GM21576 (cell line): Measurements from ENCODE around the gene GRIK3.

ENCODE experiments used
- ATAC-seq: cut with Tn5 transposase; IDR thresholded peaks from one replicate; pipeline ENCODE4 v1.9.1; 2021; ENCODE audit warnings: mild to moderate bottlenecking, moderate library complexity; ENCODE audit not compliant: unreplicated experiment

Gene GRIK3

GRCh38 chr1:36859926-36860325 lies 174.4 kb downstream of the GRIK3 start:
- ATAC-seq = no peak

DNA sequence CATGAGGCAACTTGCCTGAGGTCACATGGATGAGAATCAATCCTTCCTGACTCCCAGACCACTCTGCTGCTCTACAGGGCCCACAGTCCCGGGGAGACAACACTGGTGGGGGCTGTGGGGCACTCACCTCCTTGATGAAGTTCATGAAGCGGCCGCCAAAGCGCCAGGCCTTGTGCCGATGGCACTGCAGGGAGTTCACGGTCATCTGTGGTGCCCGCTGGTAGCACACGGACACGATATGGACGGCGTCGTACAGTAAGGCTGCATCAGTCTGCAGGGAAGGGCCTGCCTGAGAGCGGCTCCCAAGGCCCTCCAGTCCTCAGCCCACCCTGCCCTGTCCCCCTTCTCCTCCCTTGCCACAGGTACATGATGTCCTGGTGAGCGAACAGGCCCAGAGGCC lies 175.3 kb downstream of the GRIK3 start:
- no peak for ATAC-seq

DNA sequence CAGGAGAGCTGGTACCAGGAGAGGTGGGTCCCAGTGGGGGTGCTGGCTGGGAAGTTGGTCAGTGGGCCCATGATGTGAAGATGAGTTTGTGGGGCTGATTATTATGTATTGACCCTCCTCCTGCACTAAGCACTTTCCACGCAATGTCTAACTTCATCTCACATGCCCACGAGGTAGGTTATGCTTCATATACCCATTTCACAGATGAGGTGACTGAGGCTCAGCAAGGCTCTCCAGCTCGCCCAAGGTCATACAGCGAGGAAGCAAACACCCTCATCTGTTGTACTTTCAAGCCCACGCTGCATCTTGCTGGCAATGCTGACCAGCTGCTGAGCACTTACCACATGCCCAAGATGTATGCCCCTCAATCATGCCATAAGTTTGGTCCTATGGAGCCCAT lies 175.8 kb downstream of the GRIK3 start:
- ATAC-seq = no peak

DNA sequence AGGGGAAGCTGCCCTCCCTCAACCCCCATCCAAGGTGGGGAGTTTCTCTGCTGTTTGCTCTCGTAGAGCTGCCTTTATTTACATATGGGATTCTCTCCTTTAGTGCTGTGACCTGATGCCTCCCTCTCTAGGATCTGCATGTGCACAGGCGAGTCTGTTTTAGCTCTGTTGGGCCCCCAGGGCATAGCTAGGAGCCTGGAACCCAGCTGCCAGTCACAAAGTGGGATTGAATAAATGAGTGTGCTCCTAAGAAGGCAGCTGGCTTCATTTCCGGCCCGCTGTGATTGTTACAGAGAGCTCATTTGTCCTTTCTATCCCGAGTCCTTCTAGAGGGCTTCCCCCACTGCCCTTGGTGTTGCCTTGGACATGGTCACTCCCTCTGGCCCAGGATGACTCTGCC lies 176.6 kb downstream of the GRIK3 start:
- ATAC-seq = no peak

DNA sequence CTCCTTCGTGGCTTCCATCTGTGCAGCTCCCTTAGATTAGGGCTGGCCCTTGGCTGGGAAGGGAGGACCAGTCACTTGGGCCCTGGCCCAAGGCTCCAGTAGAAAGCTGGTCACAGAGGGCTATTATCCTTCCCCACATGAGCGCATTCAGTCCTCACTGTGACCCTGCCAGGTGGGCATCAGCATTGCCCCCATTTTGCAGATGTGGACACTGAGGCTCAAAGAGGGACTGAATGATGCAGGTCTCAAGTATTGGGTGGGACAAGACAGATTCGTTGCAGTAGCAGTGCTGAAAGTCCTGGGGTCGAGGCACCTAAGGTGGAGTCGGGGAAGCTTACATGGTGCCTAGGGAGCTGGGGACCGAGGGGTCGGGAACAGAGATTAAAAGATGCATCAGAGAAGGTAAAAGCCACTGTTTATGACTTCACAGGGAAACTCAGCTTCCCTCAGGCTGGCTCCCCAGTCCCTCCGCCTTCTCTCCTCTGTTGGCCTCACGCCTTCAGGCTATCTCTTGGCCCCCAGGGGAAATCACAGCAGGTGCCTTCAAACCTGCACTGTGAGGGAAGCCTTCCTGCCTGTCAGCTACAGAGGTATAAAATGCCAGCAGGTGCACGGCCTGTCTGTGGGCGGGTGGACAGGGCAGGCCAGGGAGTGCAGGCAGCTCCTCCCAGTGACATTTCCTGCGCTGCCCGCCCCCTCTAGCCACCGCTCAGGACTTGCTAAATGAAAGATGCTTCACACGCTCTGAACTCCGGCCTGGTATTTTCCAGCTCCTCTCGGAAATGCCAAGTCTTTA lies 178.4 kb downstream of the GRIK3 start:
- no peak for ATAC-seq

DNA sequence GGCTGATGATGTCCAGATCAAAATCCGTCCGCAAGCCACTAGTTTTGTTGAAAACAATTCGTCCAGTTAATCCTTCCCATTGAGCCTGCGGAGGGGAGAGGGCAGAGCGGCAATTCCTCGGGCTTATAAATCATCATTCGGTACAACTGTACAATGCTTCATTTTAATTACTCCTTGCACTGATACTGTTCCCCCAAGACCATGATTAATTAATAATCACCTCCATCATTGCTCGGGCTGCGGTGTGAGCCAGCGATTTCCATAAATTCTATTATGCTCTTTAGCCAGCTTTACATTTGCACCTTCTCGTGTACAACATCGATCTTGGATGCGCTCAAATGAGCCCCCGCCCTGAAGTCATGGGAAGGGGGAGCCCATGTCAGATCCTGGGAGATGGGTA lies 180.7 kb downstream of the GRIK3 start:
- no peak for ATAC-seq

GRCh38 chr1:36852586-36852985 lies 181.7 kb downstream of the GRIK3 start:
- ATAC-seq = no peak

GRCh38 chr1:36851595-36851994 lies 182.7 kb downstream of the GRIK3 start:
- ATAC-seq = no peak

- ATAC-seq = no peak
These were observed 183.2 kb downstream of the GRIK3 start for GRCh38 chr1:36851087-36851486.

DNA sequence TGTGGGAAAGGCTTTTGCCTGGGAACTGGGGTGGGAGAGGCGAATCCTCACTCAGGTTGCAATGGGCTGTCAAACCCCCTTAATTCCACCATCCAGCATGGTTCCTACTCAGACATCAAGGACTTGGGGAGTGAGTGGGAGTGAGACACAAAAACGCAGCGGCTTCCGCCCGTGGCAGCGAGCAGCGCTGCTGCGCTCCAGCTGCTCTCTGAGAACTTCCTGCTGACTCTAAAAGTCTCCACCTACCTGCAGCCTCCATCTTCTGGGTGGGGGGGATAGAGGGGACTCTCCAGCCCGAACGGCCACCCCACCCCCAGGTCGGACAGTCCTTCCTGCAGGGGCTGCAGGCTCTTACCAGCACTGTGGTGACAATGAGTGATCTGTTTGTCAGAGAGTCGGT lies 184.4 kb downstream of the GRIK3 start:
- ATAC-seq = no peak

- ATAC-seq = no peak
These were observed 186.6 kb downstream of the GRIK3 start for GRCh38 chr1:36847761-36848160.

GRCh38 chr1:36847186-36847585 lies 187.1 kb downstream of the GRIK3 start:
- ATAC-seq = no peak

DNA sequence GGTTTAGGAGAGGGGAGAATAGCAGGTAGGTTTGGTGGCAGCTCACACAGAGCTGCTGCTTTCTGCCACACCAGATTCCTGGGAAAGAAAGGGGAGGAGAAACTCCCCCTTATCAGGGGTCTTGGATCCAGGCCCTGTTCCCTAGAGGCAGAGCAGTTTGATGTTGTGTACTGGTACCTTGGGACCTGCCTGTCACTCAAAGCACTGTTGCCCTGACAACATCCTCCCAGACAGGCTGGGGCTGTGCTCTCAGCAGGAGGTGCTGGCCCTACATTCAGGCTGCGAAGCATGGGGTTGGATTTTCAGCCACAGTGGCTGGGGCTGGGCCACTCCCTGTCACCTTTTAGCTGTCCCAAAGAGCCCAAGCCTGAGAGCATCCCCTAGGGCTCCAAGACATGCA lies 188.0 kb downstream of the GRIK3 start:
- ATAC-seq = no peak

DNA sequence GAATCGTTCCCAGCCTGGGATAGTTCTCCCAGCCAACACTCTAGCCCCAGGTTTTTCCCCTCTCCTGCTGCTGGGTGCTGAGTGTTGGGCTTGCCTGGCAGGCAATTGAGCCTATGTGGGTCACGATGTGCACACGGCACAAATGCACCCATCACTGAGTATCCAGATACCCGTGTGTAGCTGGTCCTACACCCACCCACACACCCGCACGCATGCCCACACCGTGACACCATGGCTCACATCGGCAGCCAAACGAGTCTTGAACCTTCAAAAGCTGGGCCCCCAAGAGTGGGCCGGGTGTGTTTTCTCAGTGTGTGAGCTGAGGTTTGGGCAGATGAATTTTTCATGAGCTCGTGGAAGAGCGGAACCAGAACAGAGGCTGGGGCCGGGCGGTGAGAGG lies 188.5 kb downstream of the GRIK3 start:
- no peak for ATAC-seq

- ATAC-seq = no peak
These were observed 189.4 kb downstream of the GRIK3 start for GRCh38 chr1:36844917-36845316.

GRCh38 chr1:36843906-36844610 lies 190.3 kb downstream of the GRIK3 start:
- no peak for ATAC-seq

DNA sequence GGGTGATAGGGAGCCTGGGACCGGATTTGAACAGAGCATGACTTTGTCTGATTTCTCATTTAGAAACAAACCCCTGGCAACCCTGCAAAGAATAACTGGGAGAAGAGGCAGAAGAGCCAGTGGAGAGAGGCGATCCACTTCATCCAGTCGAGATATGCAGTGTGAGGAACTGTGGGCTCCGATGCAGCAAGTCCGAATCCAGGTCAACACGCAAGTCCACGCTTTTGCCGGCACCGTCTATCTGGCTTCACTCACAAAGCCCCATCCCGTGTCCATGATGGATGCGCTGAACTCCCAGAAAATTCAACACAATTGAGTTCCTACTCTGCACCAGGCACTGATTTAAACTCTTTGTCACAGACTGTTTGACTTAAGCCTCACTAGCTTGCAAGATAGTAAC lies 191.3 kb downstream of the GRIK3 start:
- no peak for ATAC-seq

GRCh38 chr1:36842448-36842847 lies 191.9 kb downstream of the GRIK3 start:
- no peak for ATAC-seq

GRCh38 chr1:36839485-36839884 lies 194.8 kb downstream of the GRIK3 start:
- no peak for ATAC-seq

- ATAC-seq = no peak
These were observed 195.4 kb downstream of the GRIK3 start for GRCh38 chr1:36838888-36839287.

GRCh38 chr1:36836916-36837315 lies 197.4 kb downstream of the GRIK3 start:
- ATAC-seq = no peak

GRCh38 chr1:36836196-36836883 lies 198.0 kb downstream of the GRIK3 start:
- no peak for ATAC-seq
